Liver (tissue), 9 donors: ENCODE data around the gene NEURL1. TPM values are rescaled to one million over a fixed set of nuclear protein-coding genes. Genes with fewer than 3 reads are reported as not detected.

Experiments
- DNase-seq: peaks from one replicate; pipeline ENCODE4 v3.0.0-alpha.2; 2017; ENCODE audit warnings: low spot score
- H3K27ac ChIP-seq, 2 donors: one replicate each; pipeline ENCODE4 v1.7.0; 2013; ENCODE audit warnings: inconsistent platforms in 2 of 2, low read length in 2 of 2, control low read depth in 1 of 2, low read depth in 1 of 2, mild to moderate bottlenecking in 1 of 2
- H3K27me3 ChIP-seq, 4 donors: one replicate each; pipeline versions ENCODE4 v1.6.1 to v1.7.0; 2013; ENCODE audit warnings: low read length in 3 of 4, inconsistent platforms in 1 of 4, mild to moderate bottlenecking in 1 of 4, moderate library complexity in 1 of 4; ENCODE audit not compliant: control insufficient read depth in 4 of 4, insufficient read depth in 4 of 4
- H3K36me3 ChIP-seq, 4 donors: one replicate each; pipeline versions ENCODE4 v1.6.1 to v1.7.0; 2013; ENCODE audit warnings: low read length in 3 of 4, mild to moderate bottlenecking in 3 of 4, low read depth in 1 of 4, moderate library complexity in 1 of 4; ENCODE audit not compliant: control insufficient read depth in 4 of 4, insufficient read depth in 3 of 4
- H3K4me1 ChIP-seq, 4 donors: one replicate each; pipeline versions ENCODE4 v1.6.1 to v1.7.0; 2013; ENCODE audit warnings: low read length in 3 of 4, mild to moderate bottlenecking in 3 of 4, moderate library complexity in 1 of 4; ENCODE audit not compliant: control insufficient read depth in 4 of 4, insufficient read depth in 4 of 4
- H3K4me3 ChIP-seq, 3 donors: one replicate each; pipeline versions ENCODE4 v1.6.1 to v1.7.0; 2013; ENCODE audit warnings: low read length in 3 of 3, control low read depth in 1 of 3, low read depth in 1 of 3, mild to moderate bottlenecking in 1 of 3
- H3K9ac ChIP-seq, 2 donors: one replicate each; pipeline ENCODE4 v1.7.0; 2013; ENCODE audit warnings: low read length in 2 of 2, mild to moderate bottlenecking in 2 of 2, moderate library complexity in 2 of 2, control low read depth in 1 of 2, low read depth in 1 of 2
- H3K9me3 ChIP-seq, 4 donors: one replicate each; pipeline versions ENCODE4 v1.6.1 to v1.7.0; 2013; ENCODE audit warnings: low read length in 3 of 4; ENCODE audit not compliant: control insufficient read depth in 4 of 4
- CTCF ChIP-seq: fragments of 150-350 bp; IDR thresholded peaks from 2 replicates; pipeline ENCODE4 v1.5.1; 2017; ENCODE audit warnings: improper control_type of control experiment, low read depth, low read length; ENCODE audit not compliant: missing input control
- FOXA2 ChIP-seq: IDR thresholded peaks from 2 replicates; pipeline ENCODE4 v1.6.1; 2016; ENCODE audit warnings: antibody characterized with exemption
- GABPA ChIP-seq, 2 donors: IDR thresholded peaks in 1 of 2; conservative IDR thresholded peaks in 1 of 2; 2 replicates each; pipeline ENCODE4 v1.6.1; 2016; ENCODE audit warnings: antibody characterized with exemption in 2 of 2, mild to moderate bottlenecking in 1 of 2, moderate library complexity in 1 of 2
- HNF4A ChIP-seq, 2 donors: conservative IDR thresholded peaks; 2 replicates each; pipeline ENCODE4 v1.6.1; 2016; ENCODE audit warnings: antibody characterized with exemption in 2 of 2, mild to moderate bottlenecking in 2 of 2
- JUND ChIP-seq, 2 donors: IDR thresholded peaks; 2 replicates each; pipeline ENCODE4 v1.6.1; 2016; ENCODE audit warnings: antibody characterized with exemption in 2 of 2
- RXRA ChIP-seq, 2 donors: IDR thresholded peaks; 2 replicates each; pipeline ENCODE4 v1.6.1; 2017 to 2018; ENCODE audit warnings: antibody characterized with exemption in 2 of 2, mild to moderate bottlenecking in 1 of 2
- SP1 ChIP-seq: IDR thresholded peaks from 2 replicates; pipeline ENCODE4 v1.6.1; 2018; ENCODE audit warnings: antibody characterized with exemption, mild to moderate bottlenecking
- ZBTB33 ChIP-seq: IDR thresholded peaks from 2 replicates; pipeline ENCODE4 v1.6.1; 2016; ENCODE audit warnings: antibody characterized with exemption
- WGBS: extraction: QIAGEN DNeasy Blood & Tissue Kit; methylation state at CpG from one replicate; pipeline ENCODE4 v1.1.7; 2013; 5-methylcytosine and 5-hydroxymethylcytosine counted together
- polyA plus RNA-seq, 2 donors: library from polyadenylated mRNA; stranded (reverse) in 1 of 2; unstranded in 1 of 2; fragments of 200-250 nt in 1 of 2; fragments of >200 nt in 1 of 2; fragmentation: Nextera tagmentation in 1 of 2; extraction: Ambion mirVana in 1 of 2; gene quantifications; one replicate each; pipeline versions ENCODE4 v1.2.1 to v1.2.3, GENCODE V29; 2013 to 2015
- total RNA-seq, 2 donors: library from RNA; depleted of rRNA; stranded (reverse); fragments of >200 nt; gene quantifications; one replicate each; pipeline ENCODE4 v1.2.3, GENCODE V29; 2014
- donor health status: healthy.
- donor health status: healthy.
- donor health status: healthy.
- donor health status: healthy.
- donor health status: healthy.

The NEURL1 gene
- total and polyA plus RNA-seq, 4 donors = 0.11 to 3.9 (median 0.74) TPM

GRCh38 chr10:103599211-103599610 is 105.7 kb downstream of the NEURL1 start:
- no peak overlapping the region for H3K4me3 ChIP-seq
- peaks cover 2 to 27% (median 6%) of the 10 kb centered on the region in 4 donors for H3K36me3 ChIP-seq
- H3K27ac ChIP-seq = no peak overlapping the region
- WGBS = 73% methylated on average over 3 of the region's 3 CpGs
- H3K27me3 ChIP-seq = no peaks in the 10 kb centered on the region
- no peaks in the 10 kb centered on the region for H3K4me1 ChIP-seq
- no peak for TF ChIP-seq FOXA2
- TF ChIP-seq ZBTB33 = no peak
- no peak for TF ChIP-seq RXRA (IDR thresholded peaks at IDR 0.05)
- TF ChIP-seq JUND (IDR thresholded peaks at IDR 0.05) = no peak
- H3K9ac ChIP-seq = no peak overlapping the region
- DNase-seq = no peak
- H3K9me3 ChIP-seq = no peaks in the 10 kb centered on the region

GRCh38 chr10:103599907-103600306 is 106.4 kb downstream of the NEURL1 start:
- H3K9ac ChIP-seq = no peak overlapping the region
- no peak for DNase-seq
- no peak for TF ChIP-seq CTCF
- H3K27ac ChIP-seq = no peak overlapping the region
- no peaks in the 10 kb centered on the region for H3K4me1 ChIP-seq
- peaks cover 2 to 28% (median 8%) of the 10 kb centered on the region in 4 donors for H3K36me3 ChIP-seq
- no peaks in the 10 kb centered on the region for H3K9me3 ChIP-seq
- WGBS = 88% methylated on average over 6 of the region's 6 CpGs
- H3K27me3 ChIP-seq = no peaks in the 10 kb centered on the region
- no peak overlapping the region for H3K4me3 ChIP-seq

GRCh38 chr10:103600325-103600724 is 106.8 kb downstream of the NEURL1 start:
- Histone ChIP-seq H3K27me3 (no peaks in the 10 kb centered on the region), H3K9ac (no peak overlapping the region), H3K27ac (no peak overlapping the region), H3K9me3 (no peaks in the 10 kb centered on the region), H3K4me3 (no peak overlapping the region), H3K4me1 (no peaks in the 10 kb centered on the region), H3K36me3 (peaks cover 2 to 28% (median 8%) of the 10 kb centered on the region in 4 donors)
- TF ChIP-seq HNF4A (conservative IDR thresholded peaks at IDR 0.05) = no peak
- no peak for TF ChIP-seq SP1
- TF ChIP-seq FOXA2 = no peak
- TF ChIP-seq CTCF = no peak
- TF ChIP-seq GABPA (IDR thresholded peaks at IDR 0.05 in 1 of 2, conservative IDR thresholded peaks at IDR 0.05 in 1 of 2) = no peak
- WGBS = 92% methylated on average over 6 of the region's 6 CpGs
- no peak for DNase-seq
